Activated CD8-positive, alpha-beta memory T cell treated with anti-CD3 and anti-CD28 coated beads for 1 hour (primary cell): ENCODE data around the gene TELO2.

Experiments used
- DNase-seq, 2 donors: peaks; one replicate each; pipeline ENCODE4 v3.0.0-alpha.2; 2020; ENCODE audit warnings: low read depth in 1 of 2; ENCODE audit errors: extremely low read depth in 1 of 2

TELO2 gene

DNA sequence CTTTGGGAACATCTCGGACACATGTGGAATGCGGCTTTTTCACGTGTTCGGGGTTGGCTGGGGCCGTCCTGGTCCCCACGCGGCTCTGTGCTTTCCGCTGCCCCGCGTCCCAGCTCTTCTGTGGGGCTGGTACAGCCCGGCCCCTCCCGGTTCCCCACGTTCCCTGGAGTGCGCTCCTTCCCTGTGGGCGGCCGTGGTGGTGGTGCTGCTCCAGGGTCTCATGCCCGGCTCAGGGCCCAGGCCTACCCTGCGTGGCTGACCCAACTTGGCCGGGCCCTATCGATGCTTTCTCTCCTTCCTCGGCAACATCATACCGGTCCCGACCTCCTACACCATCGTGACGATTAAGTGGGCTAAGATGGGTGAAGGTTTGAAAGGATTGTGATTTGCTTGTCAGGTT lies 3.3 kb downstream of the TELO2 start:
- DNase-seq: no peak

DNA sequence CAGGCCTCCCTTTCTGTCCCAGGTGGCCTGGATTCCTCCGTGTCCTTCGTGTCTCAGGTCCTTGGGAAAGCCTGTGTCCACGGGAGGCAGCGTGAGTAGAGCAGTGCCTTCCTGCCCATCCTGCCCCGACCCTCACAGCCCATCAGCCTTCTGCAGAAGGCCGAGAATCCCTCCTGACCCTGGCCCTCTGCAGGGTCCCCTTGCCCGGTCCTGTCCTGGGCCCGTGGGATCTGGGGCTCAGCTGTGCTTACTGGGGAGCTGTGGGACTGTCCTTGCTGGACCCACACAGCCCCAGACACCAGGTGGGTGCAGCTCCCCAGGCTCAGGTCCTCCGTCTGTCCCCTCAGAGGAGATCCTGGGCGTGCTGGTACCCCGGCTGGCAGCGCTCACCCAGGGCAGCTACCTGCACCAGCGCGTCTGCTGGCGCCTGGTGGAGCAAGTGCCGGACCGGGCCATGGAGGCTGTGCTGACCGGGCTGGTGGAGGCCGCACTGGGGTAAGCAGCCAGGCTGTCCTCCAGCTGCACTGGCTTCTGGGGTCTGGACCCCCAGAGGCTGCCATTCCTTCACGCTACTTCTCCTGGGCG lies 3.9 kb downstream of the TELO2 start:
- no peak for DNase-seq

DNA sequence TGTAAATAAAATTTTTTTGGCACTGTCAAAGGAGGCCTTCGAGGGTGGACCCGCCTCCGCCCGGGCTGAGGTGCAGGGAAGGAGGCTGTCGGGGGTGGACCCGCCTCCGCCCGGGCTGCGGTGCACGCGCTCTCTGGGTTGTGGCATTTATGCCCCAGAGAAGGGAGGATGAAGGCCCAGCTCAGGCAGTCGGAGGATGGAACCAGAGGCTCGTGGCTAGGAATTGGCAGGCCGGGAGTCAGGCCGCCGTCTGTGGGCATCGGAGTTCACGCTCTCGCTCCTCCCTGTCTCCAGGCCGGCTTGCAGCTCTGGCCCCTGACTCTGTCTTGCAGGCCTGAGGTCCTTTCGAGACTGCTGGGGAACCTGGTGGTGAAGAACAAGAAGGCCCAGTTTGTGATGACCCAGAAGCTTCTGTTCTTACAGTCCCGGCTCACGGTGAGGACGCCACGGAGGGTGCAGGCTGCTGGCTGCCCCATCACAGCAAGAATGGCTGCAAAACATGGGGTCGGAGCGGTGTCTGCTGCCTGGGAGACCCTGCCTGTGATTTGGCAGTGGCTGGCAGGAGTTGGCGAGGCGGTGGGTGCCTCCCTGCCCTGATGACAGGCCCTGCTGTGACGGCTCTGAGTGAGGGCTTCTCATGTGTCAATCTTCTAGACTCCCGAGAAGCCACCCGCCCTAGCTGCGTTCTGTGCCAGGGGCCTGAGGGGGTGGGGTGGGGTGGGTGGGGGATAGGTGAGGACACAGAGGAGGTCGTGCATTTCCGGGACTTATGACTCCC lies 5.9 kb downstream of the TELO2 start:
- no peak for DNase-seq

DNA sequence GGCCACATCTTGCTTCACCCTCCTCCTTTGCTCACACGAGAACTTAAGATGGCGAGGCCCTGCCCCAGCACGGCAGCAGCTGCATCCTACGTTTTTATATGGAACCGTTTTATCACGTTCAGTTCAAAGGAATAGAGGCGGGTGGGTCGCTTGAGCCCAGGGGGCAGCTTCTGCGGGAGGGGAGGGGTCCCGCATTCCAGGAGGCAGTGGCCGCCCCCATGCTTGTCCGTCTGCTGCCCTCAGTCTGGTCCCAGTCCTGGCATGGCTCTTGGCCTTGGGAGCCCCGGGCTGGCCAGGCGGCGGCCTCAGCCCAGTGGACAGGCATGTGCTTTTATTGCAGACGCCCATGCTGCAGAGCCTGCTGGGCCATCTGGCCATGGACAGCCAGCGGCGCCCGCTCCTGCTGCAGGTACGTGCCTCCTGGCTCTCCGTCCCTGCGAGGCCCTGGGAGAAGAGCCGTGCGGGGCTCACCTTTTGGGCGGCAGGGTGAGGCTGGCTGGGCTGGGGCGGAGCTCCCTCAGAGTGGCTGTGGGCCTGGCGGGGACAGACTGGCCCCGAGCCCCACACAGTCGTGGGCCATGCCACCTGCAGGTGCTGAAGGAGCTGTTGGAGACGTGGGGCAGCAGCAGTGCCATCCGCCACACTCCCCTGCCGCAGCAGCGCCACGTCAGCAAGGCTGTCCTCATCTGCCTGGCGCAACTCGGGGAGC lies 6.8 kb downstream of the TELO2 start:
- DNase-seq: no peak

DNA sequence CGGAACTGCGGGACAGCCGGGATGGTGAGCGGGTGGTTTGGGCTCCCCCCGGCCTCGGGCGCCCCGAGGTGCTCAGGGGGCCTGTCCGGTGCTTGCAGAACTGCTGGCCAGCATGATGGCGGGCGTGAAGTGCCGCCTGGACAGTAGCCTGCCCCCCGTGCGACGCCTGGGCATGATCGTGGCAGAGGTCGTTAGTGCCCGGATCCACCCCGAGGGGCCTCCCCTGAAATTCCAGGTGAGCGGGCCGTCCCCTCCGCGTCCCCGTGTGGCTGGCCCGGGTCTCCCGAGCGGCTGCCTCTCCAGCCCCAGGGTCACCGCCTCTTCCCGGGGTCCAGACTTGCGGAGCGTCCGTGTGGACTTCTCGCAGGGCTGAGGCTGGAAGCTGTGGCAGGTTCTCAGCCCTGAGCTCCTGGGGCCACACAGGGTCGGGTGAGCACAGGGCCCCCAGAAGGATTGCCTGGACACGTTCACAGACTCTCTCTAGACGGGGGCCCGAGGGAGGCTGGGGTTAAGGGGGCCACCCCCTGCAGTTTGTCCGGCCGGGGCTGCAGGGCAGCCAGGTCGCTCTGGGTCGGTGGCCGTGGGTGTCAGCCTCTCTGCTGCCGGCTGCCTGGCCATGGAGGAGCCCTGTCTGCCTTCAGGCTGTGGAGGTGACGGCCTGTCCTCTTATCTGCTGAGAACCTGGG lies 7.4 kb downstream of the TELO2 start:
- DNase-seq: no peak

DNA sequence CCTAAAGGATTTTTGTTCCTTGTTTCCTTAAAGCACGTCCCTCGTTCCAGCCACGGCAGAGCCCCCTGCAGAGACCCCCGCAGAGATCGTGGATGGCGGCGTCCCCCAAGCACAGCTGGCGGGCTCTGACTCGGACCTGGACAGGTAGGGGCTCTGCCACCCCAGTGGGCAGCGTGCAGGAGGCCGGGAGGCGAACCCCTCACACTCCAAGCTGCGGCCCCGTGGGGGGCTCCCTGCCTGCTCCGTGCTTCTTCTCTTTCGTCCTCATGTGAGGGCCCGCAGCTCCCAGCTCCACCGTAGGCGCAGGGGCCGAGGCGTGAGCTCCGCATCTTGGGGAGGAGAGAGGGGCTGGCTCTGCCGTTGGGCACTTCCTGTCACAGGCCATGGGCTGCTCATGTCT lies 8.5 kb downstream of the TELO2 start:
- no peak for DNase-seq

DNA sequence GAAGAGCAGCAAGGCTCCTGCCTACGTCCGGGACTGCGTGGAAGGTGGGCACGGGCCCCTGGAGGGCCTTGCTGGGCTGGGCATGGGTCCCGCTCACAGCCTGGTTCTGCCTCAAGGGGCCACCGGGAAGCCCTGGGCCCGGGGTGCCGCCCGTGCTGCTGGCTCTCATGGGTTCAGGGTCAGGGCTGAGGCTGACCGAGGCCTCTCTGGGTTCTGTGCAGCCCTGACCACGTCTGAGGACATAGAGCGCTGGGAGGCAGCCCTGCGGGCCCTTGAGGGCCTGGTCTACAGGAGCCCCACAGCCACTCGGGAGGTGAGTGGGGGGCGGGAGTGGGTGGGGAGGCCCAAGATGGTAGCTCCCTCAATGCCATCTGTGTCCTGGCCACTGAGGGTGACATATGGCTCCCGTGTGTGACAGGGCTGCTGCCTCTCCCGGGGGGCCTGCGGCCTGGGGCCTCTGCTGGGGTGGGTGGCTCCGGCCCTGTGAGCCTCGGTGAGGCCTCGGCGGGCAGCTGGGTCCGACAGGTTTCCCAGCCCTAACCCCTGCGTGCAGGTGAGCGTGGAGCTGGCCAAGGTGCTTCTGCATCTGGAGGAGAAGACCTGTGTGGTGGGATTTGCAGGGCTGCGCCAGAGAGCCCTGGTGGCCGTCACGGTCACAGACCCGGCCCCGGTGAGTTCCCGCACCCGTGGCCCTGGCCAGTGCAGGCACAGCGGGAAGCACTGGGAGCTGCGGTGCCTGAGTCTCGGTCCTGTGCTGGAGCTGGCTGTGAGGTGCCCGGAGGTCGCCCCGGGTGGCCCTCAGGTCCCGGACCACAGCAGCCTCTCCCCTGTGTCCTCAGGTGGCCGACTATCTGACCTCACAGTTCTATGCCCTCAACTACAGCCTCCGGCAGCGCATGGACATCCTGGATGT lies 9.2 kb downstream of the TELO2 start:
- DNase-seq: no peak

DNA sequence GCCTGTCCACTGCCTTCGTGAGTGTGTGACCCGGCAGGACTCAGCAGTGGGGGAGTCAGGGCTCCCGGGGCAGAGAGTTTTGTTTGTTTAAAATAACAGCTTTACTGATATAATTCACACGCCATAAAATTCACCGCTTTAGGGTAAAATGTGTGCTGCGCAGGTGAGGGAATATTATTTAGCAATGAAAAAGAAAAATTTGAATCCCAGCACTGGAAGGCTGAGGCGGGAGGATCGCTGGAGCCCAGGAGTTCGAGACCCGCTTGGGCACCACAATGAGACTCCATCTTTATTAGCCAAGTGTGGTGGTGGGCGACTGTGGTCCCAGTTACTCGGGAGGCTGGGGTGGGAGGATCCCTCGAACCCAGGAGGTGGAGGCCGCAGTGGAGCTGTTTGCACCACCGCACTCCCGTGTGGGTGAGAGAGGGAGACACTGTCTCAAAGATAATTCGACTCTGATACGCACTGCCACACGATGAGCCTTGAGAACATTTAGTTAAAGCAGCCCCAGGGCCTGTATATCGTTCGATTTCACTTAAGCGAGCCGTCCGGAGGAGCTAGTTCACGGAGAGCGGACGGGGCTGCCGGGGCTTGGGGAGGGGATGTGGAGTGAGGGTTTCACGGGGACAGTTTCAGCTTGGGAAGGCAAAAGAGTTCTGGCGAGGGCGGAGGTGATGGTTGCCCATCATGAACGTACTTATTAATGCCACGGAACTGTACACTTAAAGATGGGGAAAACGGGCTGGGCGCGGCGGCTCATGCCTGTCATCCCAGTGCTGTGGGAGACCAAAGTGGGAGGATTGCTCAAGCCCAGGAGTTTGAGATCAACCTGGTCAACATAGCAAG lies 10.2 kb downstream of the TELO2 start:
- no peak for DNase-seq

DNA sequence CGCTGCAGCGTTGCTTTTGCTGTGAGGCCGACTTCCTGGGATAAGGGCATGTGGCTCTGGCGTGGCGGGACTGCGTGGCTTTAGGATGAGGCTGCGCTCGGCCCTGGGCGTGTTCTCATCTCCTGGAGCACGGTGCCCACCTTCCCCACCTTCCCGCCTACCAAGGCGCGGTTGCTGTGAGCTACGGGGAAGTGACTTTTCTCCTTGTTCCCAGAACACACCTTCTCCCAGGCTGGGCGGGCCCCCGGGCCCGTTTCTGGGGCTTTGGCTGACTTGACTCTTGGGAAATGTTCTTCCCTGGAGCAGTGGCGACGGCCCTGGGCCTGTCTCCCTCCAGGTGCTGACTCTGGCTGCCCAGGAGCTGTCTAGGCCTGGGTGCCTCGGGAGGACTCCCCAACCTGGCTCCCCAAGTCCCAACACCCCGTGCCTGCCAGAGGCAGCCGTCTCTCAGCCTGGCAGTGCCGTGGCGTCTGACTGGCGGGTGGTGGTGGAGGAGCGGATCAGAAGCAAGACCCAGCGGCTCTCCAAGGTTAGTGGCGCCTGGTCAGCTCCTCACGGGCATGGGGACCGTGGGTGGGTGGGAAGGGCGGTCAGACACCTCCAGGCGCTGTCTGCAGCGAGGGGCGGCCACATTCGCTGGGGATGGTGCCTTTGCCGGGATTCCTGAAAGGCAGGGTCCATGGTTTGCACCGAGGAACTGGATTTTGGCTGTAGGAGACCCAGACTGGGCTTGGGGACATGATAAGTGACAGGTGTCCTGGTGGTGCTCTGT lies 12.1 kb downstream of the TELO2 start:
- DNase-seq: no peak

DNA sequence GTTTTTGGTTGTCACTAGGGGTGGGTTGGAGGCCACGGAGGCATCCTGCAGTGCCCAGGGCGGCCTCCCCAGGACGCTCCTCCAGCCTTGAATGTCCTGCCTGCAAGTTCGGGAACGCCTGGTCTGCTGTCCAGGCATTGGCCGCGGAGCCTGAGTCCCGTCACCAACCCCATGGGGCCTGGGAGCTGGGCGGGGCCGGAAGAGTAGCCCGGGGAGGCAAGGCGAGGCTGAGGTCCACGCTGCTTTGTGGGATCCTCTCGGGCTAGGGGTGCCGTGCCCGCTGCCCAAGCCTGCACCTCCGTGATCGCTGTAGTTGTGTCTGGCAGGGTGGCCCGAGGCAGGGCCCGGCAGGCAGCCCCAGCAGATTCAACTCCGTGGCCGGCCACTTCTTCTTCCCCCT lies 12.8 kb downstream of the TELO2 start:
- DNase-seq: no peak

DNA sequence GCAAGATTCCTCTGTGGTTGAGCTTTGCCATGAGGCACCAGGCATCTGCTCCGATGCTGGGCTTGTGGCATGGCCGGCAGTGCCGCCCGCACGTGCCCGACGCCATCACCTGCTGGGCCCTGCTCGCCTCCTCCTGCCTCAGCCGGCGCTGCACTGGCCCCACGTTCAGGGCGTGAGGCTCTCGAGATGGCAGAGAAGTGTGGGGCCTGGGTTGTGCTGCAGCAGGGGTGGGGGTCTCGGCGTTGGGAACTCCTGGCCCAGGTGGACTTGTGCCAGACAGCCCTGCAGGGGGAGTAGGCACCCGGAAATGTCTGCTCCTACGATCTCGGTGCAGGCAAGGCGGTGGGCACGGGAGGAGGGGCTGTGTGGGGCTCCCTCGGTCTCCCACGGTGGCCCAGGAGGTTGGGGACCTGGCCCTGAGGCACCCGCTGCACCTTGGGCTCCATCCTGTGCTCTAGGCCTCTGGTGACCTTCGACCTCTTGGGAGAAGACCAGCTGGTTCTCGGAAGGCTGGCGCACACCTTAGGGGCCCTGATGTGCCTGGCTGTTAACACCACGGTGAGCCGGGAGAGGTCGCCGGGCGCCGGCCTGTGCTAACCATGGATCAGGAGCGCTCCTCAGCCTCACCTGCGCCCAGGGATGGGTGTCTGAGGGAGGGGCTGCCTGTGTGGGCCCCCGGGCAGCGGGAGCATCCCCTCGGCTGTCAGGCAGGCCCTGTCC lies 13.5 kb downstream of the TELO2 start:
- DNase-seq: no peak

DNA sequence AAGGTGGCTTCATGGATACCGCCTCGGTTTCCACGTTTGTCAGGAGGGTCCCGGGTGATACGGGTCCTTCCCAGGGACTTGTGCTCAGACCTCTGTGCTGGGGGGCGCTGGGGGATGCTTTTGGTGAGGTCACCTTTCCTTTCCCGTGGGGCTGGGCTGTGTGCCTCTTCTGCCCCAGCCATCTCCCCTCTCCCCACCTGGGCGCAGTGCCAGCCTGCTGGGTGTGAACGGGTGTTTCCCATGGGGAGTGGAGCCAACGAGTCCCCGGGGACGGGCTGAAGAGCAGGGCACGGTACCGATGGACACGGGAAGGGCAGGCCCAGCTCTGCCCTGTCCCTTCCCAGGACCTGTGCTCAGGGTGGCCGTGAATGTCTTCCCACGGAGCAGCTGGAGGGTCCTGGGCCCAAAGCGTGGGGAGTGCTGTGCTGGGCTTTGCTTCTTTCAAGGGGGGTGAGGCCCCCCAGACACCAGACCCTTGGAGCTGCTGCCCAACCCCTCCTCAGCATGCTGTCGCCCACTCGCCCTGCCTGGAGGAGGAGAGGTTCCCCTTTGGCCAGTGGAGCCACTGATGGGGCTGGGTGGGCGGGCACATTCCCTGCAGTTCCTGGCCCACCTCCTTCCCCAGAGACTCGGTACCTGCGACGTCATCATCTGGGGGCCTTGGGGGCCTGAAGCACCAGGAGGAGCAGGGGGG lies 15.5 kb downstream of the TELO2 start:
- DNase-seq: no peak

DNA sequence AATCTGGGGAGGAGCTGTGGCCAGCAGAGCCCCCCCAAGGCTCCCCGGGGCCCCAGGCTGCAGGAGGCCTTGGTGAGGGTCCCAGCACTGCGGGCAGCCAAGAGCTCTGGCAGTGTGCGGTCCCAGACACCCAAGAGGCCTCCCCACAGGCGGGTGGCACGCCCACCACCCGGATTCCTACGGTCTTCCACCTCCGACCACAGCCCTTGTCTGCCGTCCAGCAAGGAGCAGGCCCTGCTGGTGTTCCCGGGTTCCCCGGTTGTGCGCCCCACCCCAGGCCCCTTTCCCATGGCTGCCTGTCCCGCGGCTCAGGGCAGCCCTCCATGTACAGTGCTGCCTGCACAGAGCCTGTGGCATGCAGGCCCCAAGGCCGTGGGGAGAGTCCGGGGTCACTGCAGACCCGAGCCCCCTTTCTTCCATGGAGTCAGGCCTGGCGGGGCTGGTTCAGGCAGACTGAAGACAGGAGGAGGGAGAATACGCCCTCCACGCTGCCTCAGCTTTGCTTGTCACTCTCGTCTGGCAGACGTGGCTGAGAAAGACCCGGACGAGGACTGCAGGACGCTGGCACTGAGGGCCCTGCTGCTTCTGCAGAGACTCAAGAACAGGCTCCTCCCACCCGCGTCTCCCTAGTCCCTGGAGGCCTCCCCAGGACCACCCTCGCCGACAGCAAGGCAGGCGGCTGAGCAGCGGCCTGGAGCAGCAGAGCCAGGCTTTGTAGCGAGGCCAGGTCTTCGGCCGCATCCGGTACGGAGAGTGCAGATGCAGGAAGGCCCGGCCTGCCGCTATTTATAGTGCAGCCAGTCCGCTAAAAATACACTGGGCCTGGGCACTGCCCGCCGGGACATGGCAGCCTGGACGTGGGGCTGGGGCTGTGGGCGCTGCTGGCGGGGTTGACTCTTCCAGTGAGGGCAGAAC lies 16.4 kb downstream of the TELO2 start:
- DNase-seq: no peak

DNA sequence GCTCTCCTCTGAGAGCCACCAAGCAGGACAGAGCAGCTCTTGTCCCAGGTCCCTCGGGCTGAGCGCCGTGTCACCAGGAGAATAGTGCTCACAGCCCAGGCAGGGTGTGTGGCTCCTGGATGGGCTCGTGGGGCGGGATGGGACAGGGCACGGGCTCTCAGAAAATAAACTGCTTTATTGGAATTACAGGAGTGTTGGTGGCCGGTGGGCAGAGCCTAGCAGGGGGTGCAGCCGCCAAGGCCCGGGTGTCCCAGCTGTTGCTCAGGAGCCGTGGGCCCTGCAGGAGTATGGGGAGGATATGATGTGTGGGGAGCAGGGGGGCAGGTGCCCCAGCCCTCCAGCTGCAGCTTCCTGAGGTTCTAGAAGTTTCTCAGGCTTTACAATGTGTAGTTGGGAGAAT lies 17.1 kb downstream of the TELO2 start:
- DNase-seq: no peak

DNA sequence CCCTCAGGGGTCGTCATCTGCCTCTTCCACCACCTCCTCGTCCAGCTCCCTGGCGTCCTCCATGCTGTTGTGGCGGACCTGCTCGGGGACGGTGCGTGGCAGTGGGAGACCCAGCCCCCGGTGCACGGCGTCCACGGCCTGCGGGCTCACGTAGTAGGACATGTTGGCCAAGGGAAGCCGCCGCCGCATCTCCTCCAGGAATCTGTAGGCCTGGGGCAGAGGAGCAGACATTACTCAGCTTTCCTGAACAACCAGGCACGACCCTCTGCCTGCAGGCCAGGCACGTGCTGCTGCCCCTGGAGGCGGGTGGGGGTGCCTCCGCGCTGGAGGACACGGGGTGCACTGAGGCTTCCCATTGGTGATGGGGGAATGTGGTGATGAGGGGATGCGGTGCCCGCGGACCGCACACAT lies 17.8 kb downstream of the TELO2 start:
- DNase-seq: no peak

DNA sequence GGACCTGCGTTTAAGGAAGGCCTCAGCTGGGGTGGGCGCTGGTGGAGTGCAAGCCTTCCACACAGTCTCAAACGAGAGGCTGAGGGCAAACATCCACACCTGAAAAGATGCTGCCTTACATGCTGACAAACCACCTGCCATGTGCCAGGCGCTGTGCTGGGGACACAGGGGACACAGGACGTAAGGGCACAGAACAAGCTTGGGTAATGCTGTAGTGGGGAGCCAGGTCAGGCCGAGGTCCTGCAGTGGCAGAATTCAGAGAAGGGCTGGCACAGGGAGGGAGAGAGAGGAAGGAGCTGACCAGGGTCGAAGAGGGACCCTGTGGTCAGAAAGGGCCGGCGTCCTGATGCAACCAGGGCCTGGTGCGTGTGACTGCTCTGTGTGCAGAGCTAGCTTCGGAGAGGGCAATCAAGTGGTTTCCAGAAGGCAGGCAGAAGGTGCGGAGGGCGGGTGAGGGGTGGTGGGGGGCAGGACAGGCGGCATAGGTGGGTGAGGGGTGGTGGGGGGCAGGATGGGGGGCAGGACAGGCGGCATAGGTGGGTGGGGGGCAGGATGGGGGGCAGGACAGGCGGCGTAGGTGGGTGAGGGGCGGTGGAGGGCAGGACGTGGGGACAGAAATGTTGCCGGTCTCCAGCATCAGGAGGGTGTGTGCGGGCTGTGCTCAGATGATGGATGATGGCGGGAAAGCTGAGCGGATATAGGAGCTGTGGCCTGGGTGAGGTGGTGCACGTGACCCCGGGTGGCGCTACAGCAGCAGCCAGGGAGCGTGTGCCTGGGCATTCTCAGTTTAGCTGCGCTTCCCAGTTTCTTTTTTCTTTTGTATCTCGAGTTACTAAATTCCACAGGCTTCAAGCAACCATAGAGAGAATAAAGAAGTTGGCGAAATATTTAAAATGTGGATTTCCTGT lies 18.8 kb downstream of the TELO2 start:
- no peak for DNase-seq
